ENCODE results near the gene MLH1. TPM values are rescaled to one million over a fixed set of nuclear protein-coding genes. Genes with fewer than 3 reads are reported as not detected.
A peak's percentile ranks its signal among the peaks of the same experiment; 100 is the strongest.

Gene MLH1
- total and polyA plus RNA-seq, 10 of the 15 experiments (the other 5 are each of a cell fraction or from before 2014, with no cell fraction given) = 58.6 to 109 (median 81.4) TPM

- Histone ChIP-seq H4K20me1 (ENCODE audit: control insufficient read depth, insufficient read depth) (no peaks in the 10 kb centered on the region), H3K9me3 (replicated peaks; ENCODE audit: control insufficient read depth, insufficient read depth, low read length) (no peaks in the 10 kb centered on the region), H3K79me2 (ENCODE audit: control insufficient read depth, insufficient read depth, low read length) (no peaks in the 10 kb centered on the region), H3K4me2 (ENCODE audit: control insufficient read depth, insufficient read depth) (no peak overlapping the region), H3K9ac (ENCODE audit: control insufficient read depth, insufficient read depth, low read length) (no peak overlapping the region), H3K36me3 (ENCODE audit: control insufficient read depth in 2 of 2, insufficient read depth in 2 of 2, low read length in 1 of 2) (peaks cover 11 to 35% of the 10 kb centered on the region in 2 experiments), H3K4me3 (no peak overlapping the region), H3K27me3 (replicated peaks in 1 of 2; ENCODE audit: control insufficient read depth in 2 of 2, insufficient read depth in 2 of 2, low read length in 1 of 2) (no peaks in the 10 kb centered on the region), H3K27ac (ENCODE audit: control insufficient read depth, insufficient read depth) (no peak overlapping the region), H3K4me1 (ENCODE audit: control insufficient read depth, insufficient read depth, low read length) (no peaks in the 10 kb centered on the region), H2AFZ (ENCODE audit: control insufficient read depth, low read depth, low read length) (no peak overlapping the region)
- 97% methylated on average over 2 of the region's 2 CpGs for WGBS (ENCODE audit: insufficient coverage, insufficient replicate concordance, low lambda C conversion rate, missing lambda C conversion rate)
- BruUV-seq (replicated peaks) = no TSS peak
- ChIA-PET RAD21 (ENCODE audit: unreplicated experiment) (interaction anchor here (2.3 kb wide), 1 partner anchor 29 kb away, joined by 10 read pairs; no protein-coding TSS in a partner anchor), SMC1A (ENCODE audit: uncharacterized antibody, unreplicated experiment) (interaction anchor here (0.6 to 2.6 kb wide), 10 partner anchors 10 to 1389 kb away, joined by 3 to 14 read pairs (median 4); partner anchors contain the start of genes EPM2AIP1 and MLH1), POLR2A (interaction anchor here (0.9 kb wide), 1 partner anchor 160 kb away, joined by 3 read pairs; no protein-coding TSS in a partner anchor), CTCF (no interaction called here)
- 0 out of 3 replicates have a peak, but pooled peaks have one; percentile 16 for ATAC-seq
- DNase-seq (ENCODE audit: low read depth, low spot score) = no peak
- in situ Hi-C loops (cut with MboI) (no loop called here), intact Hi-C loops (cut with micrococcal nuclease; ENCODE audit: unreplicated experiment) (no loop called here)
- TF ChIP-seq BHLHE40 (IDR thresholded peaks at IDR 0.05; ENCODE audit: borderline replicate concordance in 1 of 2, low read depth in 2 of 2, low read length in 1 of 2) = no peak
- no peak for TF ChIP-seq ZBED1 (IDR thresholded peaks at IDR 0.05; ENCODE audit: borderline replicate concordance)
- TF ChIP-seq SPI1 (IDR thresholded peaks at IDR 0.05; ENCODE audit: borderline replicate concordance, insufficient read depth, low read depth, low read length) = no peak
- no peak for TF ChIP-seq PBX3 (IDR thresholded peaks at IDR 0.05; ENCODE audit: insufficient replicate concordance, low read depth, low read length)
- no peak for TF ChIP-seq IRF3 (IDR thresholded peaks at IDR 0.05)
- no peak for TF ChIP-seq BCL11A (IDR thresholded peaks at IDR 0.05; ENCODE audit: low read depth, low read length)
- no peak for TF ChIP-seq SIX5 (IDR thresholded peaks at IDR 0.05; ENCODE audit: low read depth, low read length, severe bottlenecking)
- no peak for TF ChIP-seq ZNF687 (IDR thresholded peaks at IDR 0.05)
- no peak for TF ChIP-seq POU2F2 (IDR thresholded peaks at IDR 0.05; ENCODE audit: borderline replicate concordance, low read depth, low read length)
- TF ChIP-seq ATF2 (IDR thresholded peaks at IDR 0.05; ENCODE audit: low read length) = no peak
- no peak for TF ChIP-seq MYB (IDR thresholded peaks at IDR 0.05; ENCODE audit: borderline replicate concordance, low read depth, low read length)
- TF ChIP-seq ZNF207 (IDR thresholded peaks at IDR 0.05; ENCODE audit: borderline replicate concordance) = no peak
- TF ChIP-seq HCFC1 (IDR thresholded peaks at IDR 0.05; ENCODE audit: low read length) = no peak
- no peak for TF ChIP-seq POLR2AphosphoS2 (IDR thresholded peaks at IDR 0.05; ENCODE audit: low read depth, low read length)
- TF ChIP-seq PAX5 (IDR thresholded peaks at IDR 0.05; ENCODE audit: borderline replicate concordance, low read depth, low read length) = no peak
- no peak for FAIRE-seq
Measured at GRCh38 chr3:37053753-37054152, 60.4 kb downstream of the MLH1 start.

All from GM12878 (cell line).